ENCODE data around the gene FAM222B.

DNA sequence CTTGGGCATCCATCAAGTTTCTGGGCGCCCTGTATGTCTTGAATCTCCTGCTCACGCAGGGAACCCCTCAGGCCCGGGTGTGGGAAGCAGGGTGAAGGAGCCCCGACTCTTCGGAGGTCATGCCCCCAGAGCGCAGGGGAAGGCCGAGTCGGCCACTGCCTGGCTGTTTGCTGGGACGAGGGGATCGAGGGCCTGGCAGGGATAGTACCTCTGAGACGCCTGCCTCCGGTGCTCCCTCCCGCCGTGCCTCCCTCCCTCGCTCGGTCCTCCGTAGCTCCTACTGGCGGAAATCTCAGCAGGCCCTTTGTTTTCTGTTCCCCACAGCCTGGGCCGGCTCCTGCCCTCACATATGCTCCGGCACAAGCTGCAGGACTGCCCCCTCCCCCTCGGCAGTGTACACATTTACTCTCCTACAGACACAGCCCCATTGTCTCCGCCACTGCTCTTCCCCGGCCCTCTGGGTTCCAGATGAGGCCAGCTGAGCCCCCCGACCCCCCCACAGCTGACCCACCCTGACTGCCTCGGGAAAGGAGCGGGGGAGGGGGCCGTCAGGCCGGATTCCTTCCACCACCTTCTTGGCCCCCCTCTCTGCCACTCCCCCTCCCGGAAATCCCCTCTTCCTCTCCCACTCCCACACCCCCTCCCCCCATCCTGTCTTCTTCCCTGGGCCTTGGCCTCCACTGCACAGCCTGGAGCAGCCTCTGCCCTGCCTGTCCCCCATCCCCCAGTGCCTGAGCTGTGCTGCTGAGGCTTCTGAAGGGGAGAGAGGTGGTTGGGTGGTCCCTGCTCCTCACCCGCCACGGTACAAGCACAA lies 97.4 kb downstream of the FAM222B start:
- TF ChIP-seq NFE2L2 (conservative IDR thresholded peaks at IDR 0.05; ENCODE audit: low read length) (no peak), JUN (IDR thresholded peaks at IDR 0.05) (no peak), CEBPB (IDR thresholded peaks at IDR 0.05) (no peak), RARB (CRISPR knock-in tag; IDR thresholded peaks at IDR 0.05) (no peak), RAD21 (conservative IDR thresholded peaks at IDR 0.05 in 1 of 2, IDR thresholded peaks at IDR 0.05 in 1 of 2) (no peak), ESRRA (IDR thresholded peaks at IDR 0.05; ENCODE audit: borderline replicate concordance, low read length) (no peak), GATA3 (IDR thresholded peaks at IDR 0.05; ENCODE audit: borderline replicate concordance) (no peak)
- TF ChIP-seq, protein P1, sequence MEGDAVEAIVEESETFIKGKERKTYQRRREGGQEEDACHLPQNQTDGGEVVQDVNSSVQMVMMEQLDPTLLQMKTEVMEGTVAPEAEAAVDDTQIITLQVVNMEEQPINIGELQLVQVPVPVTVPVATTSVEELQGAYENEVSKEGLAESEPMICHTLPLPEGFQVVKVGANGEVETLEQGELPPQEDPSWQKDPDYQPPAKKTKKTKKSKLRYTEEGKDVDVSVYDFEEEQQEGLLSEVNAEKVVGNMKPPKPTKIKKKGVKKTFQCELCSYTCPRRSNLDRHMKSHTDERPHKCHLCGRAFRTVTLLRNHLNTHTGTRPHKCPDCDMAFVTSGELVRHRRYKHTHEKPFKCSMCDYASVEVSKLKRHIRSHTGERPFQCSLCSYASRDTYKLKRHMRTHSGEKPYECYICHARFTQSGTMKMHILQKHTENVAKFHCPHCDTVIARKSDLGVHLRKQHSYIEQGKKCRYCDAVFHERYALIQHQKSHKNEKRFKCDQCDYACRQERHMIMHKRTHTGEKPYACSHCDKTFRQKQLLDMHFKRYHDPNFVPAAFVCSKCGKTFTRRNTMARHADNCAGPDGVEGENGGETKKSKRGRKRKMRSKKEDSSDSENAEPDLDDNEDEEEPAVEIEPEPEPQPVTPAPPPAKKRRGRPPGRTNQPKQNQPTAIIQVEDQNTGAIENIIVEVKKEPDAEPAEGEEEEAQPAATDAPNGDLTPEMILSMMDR (IDR thresholded peaks at IDR 0.05), result no peak

Data from A549 (cell line).